ENCODE data around the gene IRF9. TPM values are rescaled to one million over a fixed set of nuclear protein-coding genes. Genes with fewer than 3 reads are reported as not detected.

The IRF9 gene
- total and polyA plus RNA-seq, 7 donors, result 46.2 to 115 (median 55.6) TPM

- H3K9me3 ChIP-seq, result no peaks in the 10 kb centered on the region
- TF ChIP-seq POLR2AphosphoS5 (IDR thresholded peaks at IDR 0.05), result no peak
- no peak for TF ChIP-seq EP300 (IDR thresholded peaks at IDR 0.05)
- TF ChIP-seq CTCF (IDR thresholded peaks at IDR 0.05), result no peak
- no peak for TF ChIP-seq POLR2A (IDR thresholded peaks at IDR 0.05)
- H3K36me3 ChIP-seq, result peaks cover 0 to 79% (median 14%) of the 10 kb centered on the region in 4 donors
- H3K4me1 ChIP-seq, result no peaks in the 10 kb centered on the region
- no peak overlapping the region for H3K27ac ChIP-seq
- H3K4me3 ChIP-seq, result no peak overlapping the region
- no peaks in the 10 kb centered on the region for H3K27me3 ChIP-seq
- WGBS, 2 donors, result 95 to 96% methylated on average over 7 of the region's 7 CpGs
- DNase-seq, result peak; percentile 9
- intact Hi-C loops (cut with DNase I), result no loop called here
Observed at GRCh38 chr14:24204163-24205146, 43.4 kb downstream of the IRF9 start.

- Histone ChIP-seq H3K27ac (no peak overlapping the region), H3K27me3 (no peaks in the 10 kb centered on the region), H3K9me3 (no peaks in the 10 kb centered on the region), H3K4me3 (no peak overlapping the region), H3K4me1 (peaks cover 0 to 8% (median 2%) of the 10 kb centered on the region in 4 donors), H3K36me3 (peaks cover 5 to 88% (median 20%) of the 10 kb centered on the region in 4 donors)
- intact Hi-C loops (cut with DNase I), result no loop called here
- TF ChIP-seq POLR2A (IDR thresholded peaks at IDR 0.05) (no peak), EP300 (IDR thresholded peaks at IDR 0.05) (no peak), POLR2AphosphoS5 (IDR thresholded peaks at IDR 0.05) (no peak), CTCF (IDR thresholded peaks at IDR 0.05) (no peak)
- 97 to 98% methylated on average over 11 of the region's 11 CpGs for WGBS, 2 donors
- DNase-seq, result peak; percentile 26
Observed at GRCh38 chr14:24206260-24207103, 45.4 kb downstream of the IRF9 start.

GRCh38 chr14:24207104-24207551 lies 46.1 kb downstream of the IRF9 start:
- H3K36me3 ChIP-seq, result peaks cover 5 to 86% (median 19%) of the 10 kb centered on the region in 4 donors
- 75 to 95% methylated on average over 5 of the region's 5 CpGs for WGBS, 2 donors
- H3K9me3 ChIP-seq, result no peaks in the 10 kb centered on the region
- H3K27me3 ChIP-seq, result no peaks in the 10 kb centered on the region
- peak; percentile 10 for DNase-seq
- no peak overlapping the region for H3K27ac ChIP-seq
- H3K4me1 ChIP-seq, result peaks cover 0 to 14% (median 5%) of the 10 kb centered on the region in 4 donors
- no peak overlapping the region for H3K4me3 ChIP-seq
- TF ChIP-seq CTCF (IDR thresholded peaks at IDR 0.05) (no peak), POLR2A (IDR thresholded peaks at IDR 0.05) (no peak), POLR2AphosphoS5 (IDR thresholded peaks at IDR 0.05) (no peak), EP300 (IDR thresholded peaks at IDR 0.05) (no peak)
- intact Hi-C loops (cut with DNase I), result no loop called here

GRCh38 chr14:24207625-24208024 lies 46.6 kb downstream of the IRF9 start:
- 99% methylated on average over 2 of the region's 2 CpGs for WGBS, 2 donors
- TF ChIP-seq POLR2A (IDR thresholded peaks at IDR 0.05) (no peak), EP300 (IDR thresholded peaks at IDR 0.05) (no peak), CTCF (IDR thresholded peaks at IDR 0.05) (no peak), POLR2AphosphoS5 (IDR thresholded peaks at IDR 0.05) (no peak)
- H3K36me3 ChIP-seq, result peaks cover 5 to 81% (median 19%) of the 10 kb centered on the region in 4 donors
- H3K4me3 ChIP-seq, result no peak overlapping the region
- no peaks in the 10 kb centered on the region for H3K27me3 ChIP-seq
- intact Hi-C loops (cut with DNase I), result no loop called here
- H3K9me3 ChIP-seq, result no peaks in the 10 kb centered on the region
- H3K4me1 ChIP-seq, result peaks cover 0 to 19% (median 10%) of the 10 kb centered on the region in 4 donors
- peak; percentile 21 for DNase-seq
- no peak overlapping the region for H3K27ac ChIP-seq

All from sigmoid colon (tissue), 7 donors.